OCI-LY3 (cell line): ENCODE measurements around the gene RBMS3.

ENCODE experiments used
- H2AFZ ChIP-seq: fragments of 200-600, 300-600 bp; shearing (Covaris generic); 2 replicates; pipeline ENCODE4 v1.6.0; 2014; ENCODE audit warnings: antibody characterized with exemption, low read depth, low read length
- H3K27ac ChIP-seq: fragments of 200-600, 300-600 bp; sonication (generic); 2 replicates; pipeline ENCODE4 v1.5.1; 2014; ENCODE audit warnings: mild to moderate bottlenecking, low read length, moderate library complexity, mixed read lengths
- H3K27me3 ChIP-seq: fragments of 200-600, 300-600 bp; sonication (generic); 2 replicates; pipeline ENCODE4 v1.6.1; 2014; ENCODE audit warnings: low read depth, low read length, mixed read lengths
- H3K36me3 ChIP-seq: fragments of 200-600, 300-600 bp; sonication (generic); replicated peaks from 2 replicates; pipeline ENCODE3; 2014; ENCODE audit warnings: low read depth, low read length, mixed read lengths
- H3K4me1 ChIP-seq: fragments of 300-600, 200-600 bp; sonication (generic); 2 replicates; pipeline ENCODE4 v1.6.1; 2014; ENCODE audit warnings: low read length, mixed read lengths
- H3K4me2 ChIP-seq: fragments of 200-600, 300-600 bp; sonication (generic); 2 replicates; pipeline ENCODE4 v1.6.1; 2014; ENCODE audit warnings: low read length, mixed read lengths
- H3K4me3 ChIP-seq: fragments of 300-600, 200-600 bp; sonication (generic); 2 replicates; pipeline ENCODE4 v1.5.1; 2014; ENCODE audit warnings: antibody characterized with exemption, mild to moderate bottlenecking, low read length, moderate library complexity
- H3K79me2 ChIP-seq: fragments of 300-600, 200-600 bp; shearing (Covaris generic); 2 replicates; pipeline ENCODE4 v1.6.1; 2014; ENCODE audit warnings: mild to moderate bottlenecking, low read length, mixed read lengths
- H3K9ac ChIP-seq: fragments of 300-600, 200-600 bp; shearing (Covaris generic); 2 replicates; pipeline ENCODE4 v1.6.0; 2014; ENCODE audit warnings: mild to moderate bottlenecking, low read length, moderate library complexity
- H3K9me3 ChIP-seq: fragments of 200-600, 300-600 bp; shearing (Covaris generic); 2 replicates; pipeline ENCODE4 v1.6.1; 2014; ENCODE audit warnings: low read length, mixed read lengths; ENCODE audit not compliant: insufficient read depth
- H4K20me1 ChIP-seq: fragments of 200-600, 300-600 bp; sonication (generic); 2 replicates; pipeline ENCODE4 v1.6.1; 2016; ENCODE audit warnings: low read length, mixed read lengths; ENCODE audit not compliant: insufficient read depth
- CTCF ChIP-seq: fragments of 200-600, 300-600 bp; sonication (generic); IDR thresholded peaks from 2 replicates; pipeline ENCODE4 v1.5.1; 2014; ENCODE audit warnings: antibody characterized with exemption, low read length, low read depth
- EZH2phosphoT487 ChIP-seq: fragments of 200-600 bp; shearing (Covaris generic); IDR thresholded peaks from 2 replicates; pipeline ENCODE4 v1.6.1; 2018; ENCODE audit warnings: antibody characterized with exemption, mixed run types, low read depth

Gene RBMS3

GRCh38 chr3:29639578-29640290 is 358.9 kb downstream of the RBMS3 start:
- Histone ChIP-seq H4K20me1 (no peaks in the 10 kb centered on the region), H3K4me2 (no peak overlapping the region), H3K79me2 (no peaks in the 10 kb centered on the region), H3K9ac (no peak overlapping the region), H3K4me3 (no peak overlapping the region), H3K27ac (no peak overlapping the region), H3K9me3 (peaks cover 14% of the 10 kb centered on the region), H3K27me3 (peaks cover 36% of the 10 kb centered on the region), H3K36me3 (peaks cover 12% of the 10 kb centered on the region), H2AFZ (no peak overlapping the region), H3K4me1 (peaks cover 17% of the 10 kb centered on the region)
- TF ChIP-seq CTCF (no peak), EZH2phosphoT487 (no peak)

- Histone ChIP-seq H3K79me2 (no peaks in the 10 kb centered on the region), H3K9ac (no peak overlapping the region), H3K4me3 (no peak overlapping the region), H3K4me2 (no peak overlapping the region), H4K20me1 (no peaks in the 10 kb centered on the region), H3K36me3 (no peaks in the 10 kb centered on the region), H3K9me3 (no peaks in the 10 kb centered on the region), H3K27me3 (peaks cover 34% of the 10 kb centered on the region), H3K27ac (no peak overlapping the region), H3K4me1 (peaks cover 16% of the 10 kb centered on the region), H2AFZ (no peak overlapping the region)
- TF ChIP-seq EZH2phosphoT487 (no peak), CTCF (no peak)
These were observed 361.6 kb downstream of the RBMS3 start for GRCh38 chr3:29642393-29643033.

- Histone ChIP-seq H3K27ac (no peak overlapping the region), H3K4me3 (no peak overlapping the region), H3K27me3 (peaks cover 34% of the 10 kb centered on the region), H3K36me3 (no peaks in the 10 kb centered on the region), H2AFZ (no peak overlapping the region), H4K20me1 (no peaks in the 10 kb centered on the region), H3K79me2 (no peaks in the 10 kb centered on the region), H3K9ac (no peak overlapping the region), H3K9me3 (no peaks in the 10 kb centered on the region), H3K4me1 (peaks cover 11% of the 10 kb centered on the region), H3K4me2 (no peak overlapping the region)
- TF ChIP-seq EZH2phosphoT487 = no peak
- TF ChIP-seq CTCF = no peak
These were observed 362.2 kb downstream of the RBMS3 start for GRCh38 chr3:29643034-29643425.

GRCh38 chr3:29644261-29644660 is 363.4 kb downstream of the RBMS3 start:
- H3K9me3 ChIP-seq = no peaks in the 10 kb centered on the region
- no peak overlapping the region for H2AFZ ChIP-seq
- H3K4me3 ChIP-seq = no peak overlapping the region
- H3K9ac ChIP-seq = no peak overlapping the region
- H4K20me1 ChIP-seq = no peaks in the 10 kb centered on the region
- no peak overlapping the region for H3K4me2 ChIP-seq
- no peaks in the 10 kb centered on the region for H3K79me2 ChIP-seq
- 0 out of 2 replicates have a peak, but pooled peaks have one; percentile 5 for TF ChIP-seq CTCF
- no peak for TF ChIP-seq EZH2phosphoT487
- H3K27ac ChIP-seq = no peak overlapping the region
- H3K4me1 ChIP-seq = peaks cover 13% of the 10 kb centered on the region
- H3K27me3 ChIP-seq = peaks cover 28% of the 10 kb centered on the region
- H3K36me3 ChIP-seq = no peaks in the 10 kb centered on the region
